ENCODE results near the gene RMC1. TPM values are rescaled to one million over a fixed set of nuclear protein-coding genes. Genes with fewer than 3 reads are reported as not detected.

The RMC1 gene
- total RNA-seq, 1 donor from 2014 or later: 71.2 TPM

GRCh38 chr18:23470620-23471387 is 32.5 kb upstream of the RMC1 start:
- H3K36me3 Mint-ChIP-seq (ENCODE audit: low read depth): peaks cover 46% of the 10 kb centered on the region
- TF ChIP-seq, protein P1, sequence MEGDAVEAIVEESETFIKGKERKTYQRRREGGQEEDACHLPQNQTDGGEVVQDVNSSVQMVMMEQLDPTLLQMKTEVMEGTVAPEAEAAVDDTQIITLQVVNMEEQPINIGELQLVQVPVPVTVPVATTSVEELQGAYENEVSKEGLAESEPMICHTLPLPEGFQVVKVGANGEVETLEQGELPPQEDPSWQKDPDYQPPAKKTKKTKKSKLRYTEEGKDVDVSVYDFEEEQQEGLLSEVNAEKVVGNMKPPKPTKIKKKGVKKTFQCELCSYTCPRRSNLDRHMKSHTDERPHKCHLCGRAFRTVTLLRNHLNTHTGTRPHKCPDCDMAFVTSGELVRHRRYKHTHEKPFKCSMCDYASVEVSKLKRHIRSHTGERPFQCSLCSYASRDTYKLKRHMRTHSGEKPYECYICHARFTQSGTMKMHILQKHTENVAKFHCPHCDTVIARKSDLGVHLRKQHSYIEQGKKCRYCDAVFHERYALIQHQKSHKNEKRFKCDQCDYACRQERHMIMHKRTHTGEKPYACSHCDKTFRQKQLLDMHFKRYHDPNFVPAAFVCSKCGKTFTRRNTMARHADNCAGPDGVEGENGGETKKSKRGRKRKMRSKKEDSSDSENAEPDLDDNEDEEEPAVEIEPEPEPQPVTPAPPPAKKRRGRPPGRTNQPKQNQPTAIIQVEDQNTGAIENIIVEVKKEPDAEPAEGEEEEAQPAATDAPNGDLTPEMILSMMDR (IDR thresholded peaks at IDR 0.05): no peak
- ChIA-PET POLR2A (interaction anchor here (1.4 kb wide), 1 partner anchor 9 kb away, joined by 3 read pairs; no protein-coding TSS in a partner anchor), CTCF (interaction anchor here (1.0 to 1.4 kb wide), 2 partner anchors 10 to 28 kb away, joined by 3 to 4 read pairs; no protein-coding TSS in a partner anchor)
- ATAC-seq (ENCODE audit: low read depth): no peak
- no peaks in the 10 kb centered on the region for H3K27me3 Mint-ChIP-seq
- intact Hi-C loops (cut with micrococcal nuclease): no loop called here
- H3K27ac Mint-ChIP-seq: no peak overlapping the region
- H3K4me1 Mint-ChIP-seq: peaks cover 4% of the 10 kb centered on the region
- H3K9me3 Mint-ChIP-seq: no peaks in the 10 kb centered on the region
- no peak for DNase-seq
- H3K4me3 Mint-ChIP-seq: no peak overlapping the region

DNA sequence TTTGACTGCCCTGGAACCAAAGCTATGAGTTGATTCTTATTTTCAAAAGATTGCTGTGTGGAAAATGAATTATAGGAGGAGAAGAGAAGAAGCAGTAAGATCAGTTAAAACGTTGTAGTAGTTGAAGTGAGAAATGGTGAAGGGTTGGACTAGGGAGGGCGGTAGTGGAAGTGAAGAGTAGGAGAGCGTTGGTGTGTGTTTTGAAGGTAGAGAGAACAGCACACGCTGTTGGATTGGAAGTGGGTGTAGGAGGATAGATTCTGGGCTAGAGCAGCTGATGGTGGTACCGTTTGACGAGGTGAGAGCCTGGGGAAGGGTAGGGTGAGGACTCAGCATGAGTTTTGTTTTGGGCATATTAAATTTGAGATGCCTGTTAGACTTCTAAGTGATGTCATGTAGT is 31.8 kb upstream of the RMC1 start:
- no peaks in the 10 kb centered on the region for H3K27me3 Mint-ChIP-seq
- no peak overlapping the region for H3K27ac Mint-ChIP-seq
- no peaks in the 10 kb centered on the region for H3K9me3 Mint-ChIP-seq
- H3K4me3 Mint-ChIP-seq: no peak overlapping the region
- CTCF ChIA-PET: interaction anchor here (1.0 kb wide), 1 partner anchor 10 kb away, joined by 3 read pairs; no protein-coding TSS in a partner anchor
- TF ChIP-seq, protein P1 (IDR thresholded peaks at IDR 0.05): no peak
- POLR2A ChIA-PET: no interaction called here
- no peak for DNase-seq
- H3K4me1 Mint-ChIP-seq: peaks cover 4% of the 10 kb centered on the region
- ATAC-seq (ENCODE audit: low read depth): no peak
- intact Hi-C loops (cut with micrococcal nuclease): no loop called here
- peaks cover 47% of the 10 kb centered on the region for H3K36me3 Mint-ChIP-seq (ENCODE audit: low read depth)

DNA sequence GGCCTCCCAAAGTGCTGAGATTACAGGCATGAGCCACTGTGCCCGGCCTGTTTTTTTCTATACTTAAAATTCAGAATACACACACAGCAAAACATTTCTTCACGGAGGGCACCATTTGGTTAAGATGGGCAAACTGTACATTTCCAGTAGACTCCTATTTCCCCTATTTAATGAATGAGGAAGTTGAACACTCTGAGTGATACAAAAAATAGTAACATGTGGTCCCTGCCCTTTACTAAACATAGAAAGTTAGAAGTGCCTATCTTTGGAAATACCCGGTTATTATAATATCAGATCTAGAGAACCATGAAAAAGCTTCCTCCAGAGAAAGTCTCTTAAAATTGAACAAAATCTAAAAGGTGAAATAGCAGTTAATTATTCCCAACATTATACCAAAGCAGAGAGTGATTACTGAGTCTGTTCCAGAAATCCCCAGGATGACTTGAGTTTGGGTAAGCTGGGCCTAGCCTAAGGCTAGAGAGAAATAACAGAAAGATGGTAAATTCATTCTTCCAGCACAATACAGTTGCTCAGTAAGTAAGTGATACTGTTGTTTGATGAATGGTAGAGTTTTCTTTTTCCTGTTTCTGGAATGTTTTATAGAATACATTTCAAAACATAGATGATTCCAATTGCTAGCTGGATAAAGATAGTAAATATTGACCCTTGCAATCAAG is 23.3 kb upstream of the RMC1 start:
- Mint-ChIP-seq H3K4me3 (peak overlapping the region; percentile 59), H3K27me3 (no peaks in the 10 kb centered on the region), H3K36me3 (ENCODE audit: low read depth) (peaks cover 66% of the 10 kb centered on the region), H3K4me1 (peaks cover 62% of the 10 kb centered on the region), H3K9me3 (no peaks in the 10 kb centered on the region), H3K27ac (peak overlapping the region; percentile 93)
- TF ChIP-seq, protein P1 (IDR thresholded peaks at IDR 0.05): no peak
- ChIA-PET CTCF (interaction anchor here (0.6 to 3.6 kb wide), 4 partner anchors 18 to 697 kb away, joined by 3 to 27 read pairs (median 6); no protein-coding TSS in a partner anchor), POLR2A (interaction anchor here (0.6 to 4.7 kb wide), 10 partner anchors 8 to 130 kb away, joined by 3 to 36 read pairs (median 6); partner anchors contain the start of genes RIOK3 and RMC1)
- intact Hi-C loops (cut with micrococcal nuclease): loop anchor here (1.0 to 2.0 kb wide), 5 partner anchors 8 to 27 kb away; partner anchors contain the start of genes RIOK3 and RMC1
- DNase-seq (no peak), ATAC-seq (ENCODE audit: low read depth) (peak; percentile 91)

DNA sequence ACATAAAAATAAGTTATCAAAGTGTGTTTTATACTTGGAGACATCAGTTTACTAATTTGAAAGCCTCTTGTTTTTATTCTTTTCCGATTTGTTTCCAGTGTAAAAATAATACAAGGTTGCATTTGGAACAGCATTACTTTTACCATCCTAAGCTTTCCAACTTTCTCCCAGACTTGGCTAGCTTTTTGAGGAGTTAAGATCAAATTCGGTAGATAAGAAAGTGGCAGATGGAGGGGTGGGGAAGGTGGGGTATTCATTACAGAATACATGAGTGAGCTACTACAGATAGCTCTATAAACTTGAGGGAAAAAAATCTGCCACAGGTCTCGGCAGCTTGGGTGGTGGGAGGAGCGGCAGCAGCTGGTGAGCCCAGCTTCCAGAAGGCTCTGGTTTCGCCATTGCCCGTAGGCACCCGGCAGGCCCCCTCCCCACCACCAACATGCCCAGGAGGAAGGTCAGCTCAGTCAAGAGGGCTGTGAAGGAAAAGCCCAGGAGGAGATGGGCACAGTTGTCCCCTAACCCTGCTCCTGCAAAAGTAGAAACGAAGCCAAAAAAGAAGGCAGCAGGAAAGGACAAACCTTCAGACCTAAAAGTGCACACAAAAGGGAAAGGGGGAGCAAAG is 18.6 kb upstream of the RMC1 start:
- CTCF ChIA-PET: interaction anchor here (2.4 kb wide), 1 partner anchor 14 kb away, joined by 8 read pairs; no protein-coding TSS in a partner anchor
- POLR2A ChIA-PET: interaction anchor here (0.8 to 2.5 kb wide), 3 partner anchors 11 to 32 kb away, joined by 3 to 10 read pairs (median 4); partner anchors contain the start of genes RIOK3 and RMC1
- Mint-ChIP-seq H3K27me3 (no peaks in the 10 kb centered on the region), H3K9me3 (no peaks in the 10 kb centered on the region), H3K27ac (peak overlapping the region; percentile 41), H3K36me3 (ENCODE audit: low read depth) (peaks cover 27% of the 10 kb centered on the region), H3K4me1 (peaks cover 73% of the 10 kb centered on the region), H3K4me3 (no peak overlapping the region)
- DNase-seq (no peak), ATAC-seq (ENCODE audit: low read depth) (no peak)
- TF ChIP-seq, protein P1 (IDR thresholded peaks at IDR 0.05): no peak
- intact Hi-C loops (cut with micrococcal nuclease): no loop called here

Measured in activated B cell treated with CpG ODN at 0.5 μM for 24 hours (primary cell).